Left renal cortex interstitium (tissue), 4 donors: ENCODE results near the gene SLC38A8. TPM values are rescaled to one million over a fixed set of nuclear protein-coding genes. Genes with fewer than 3 reads are reported as not detected.

Experiments used
- DNase-seq, 4 donors: peaks; one replicate each; pipeline ENCODE4 v3.0.0-alpha.2; 2013; ENCODE audit warnings: low read depth in 4 of 4, low spot score in 2 of 4, missing footprints in 1 of 4
- polyA plus RNA-seq, 4 donors: library from polyadenylated mRNA; unstranded; fragments of 120-200 nt; gene quantifications; one replicate each; pipeline ENCODE4 v1.2.1, GENCODE V29; 2013; ENCODE audit not compliant: insufficient read length in 4 of 4

The SLC38A8 gene
- polyA plus RNA-seq, 4 donors, result 0.14 TPM; not detected in 3

- no peak for DNase-seq
These were observed 26.9 kb upstream of the SLC38A8 start for GRCh38 chr16:84069540-84069939.

- no peak for DNase-seq
These were observed 26.3 kb upstream of the SLC38A8 start for GRCh38 chr16:84068783-84069462.

GRCh38 chr16:84068041-84068440, 25.4 kb upstream of the SLC38A8 start:
- DNase-seq, result no peak

- no peak for DNase-seq
These were observed 25.0 kb upstream of the SLC38A8 start for GRCh38 chr16:84067640-84068039.

GRCh38 chr16:84065536-84066132, 23.0 kb upstream of the SLC38A8 start:
- no peak for DNase-seq

GRCh38 chr16:84063980-84064379, 21.4 kb upstream of the SLC38A8 start:
- no peak for DNase-seq

GRCh38 chr16:84062734-84063640, 20.4 kb upstream of the SLC38A8 start:
- DNase-seq, result no peak

GRCh38 chr16:84061236-84061819, 18.7 kb upstream of the SLC38A8 start:
- no peak for DNase-seq

- DNase-seq, result no peak
These were observed 17.6 kb upstream of the SLC38A8 start for GRCh38 chr16:84059946-84060901.

GRCh38 chr16:84059111-84059510, 16.5 kb upstream of the SLC38A8 start:
- no peak for DNase-seq

- no peak for DNase-seq
These were observed 16.1 kb upstream of the SLC38A8 start for GRCh38 chr16:84058664-84059063.

GRCh38 chr16:84058211-84058610, 15.6 kb upstream of the SLC38A8 start:
- no peak for DNase-seq

GRCh38 chr16:84056933-84057332, 14.3 kb upstream of the SLC38A8 start:
- no peak for DNase-seq

- no peak for DNase-seq
These were observed 13.4 kb upstream of the SLC38A8 start for GRCh38 chr16:84055801-84056634.

GRCh38 chr16:84055366-84055765, 12.8 kb upstream of the SLC38A8 start:
- no peak for DNase-seq

- DNase-seq, result no peak
These were observed 12.3 kb upstream of the SLC38A8 start for GRCh38 chr16:84054916-84055315.

- DNase-seq, result no peak
These were observed 11.7 kb upstream of the SLC38A8 start for GRCh38 chr16:84054271-84054670.

GRCh38 chr16:84053237-84053636, 10.6 kb upstream of the SLC38A8 start:
- no peak for DNase-seq

- no peak for DNase-seq
These were observed 9.6 kb upstream of the SLC38A8 start for GRCh38 chr16:84052071-84052622.
